ENCODE data around the gene ITGA1. TPM values are rescaled to one million over a fixed set of nuclear protein-coding genes. Genes with fewer than 3 reads are reported as not detected.
"Not testable (repeated sequence)": the region's sequence is repeated elsewhere in the genome, so short reads cannot be mapped to it uniquely, and the experiment has no call there.

The ITGA1 gene
- total RNA-seq, 1 donor from 2014 or later, result 374 TPM

GRCh38 chr5:52948418-52949076 lies 160.8 kb downstream of the ITGA1 start:
- peak; percentile 77 for DNase-seq (ENCODE audit: low spot score)

- no peak for DNase-seq (ENCODE audit: low spot score)
These were observed 163.0 kb downstream of the ITGA1 start for GRCh38 chr5:52950686-52951085.

- DNase-seq (ENCODE audit: low spot score), result no peak
These were observed 164.8 kb downstream of the ITGA1 start for GRCh38 chr5:52952483-52952882.

GRCh38 chr5:52956014-52956413 lies 168.3 kb downstream of the ITGA1 start:
- no peak for DNase-seq (ENCODE audit: low spot score)

GRCh38 chr5:52956915-52957747 lies 169.4 kb downstream of the ITGA1 start:
- no peak for DNase-seq (ENCODE audit: low spot score)

- DNase-seq (ENCODE audit: low spot score), result no peak
These were observed 173.6 kb downstream of the ITGA1 start for GRCh38 chr5:52961274-52961681.

- no peak for DNase-seq (ENCODE audit: low spot score)
These were observed 175.9 kb downstream of the ITGA1 start for GRCh38 chr5:52963636-52964035.

GRCh38 chr5:52964138-52964537 lies 176.4 kb downstream of the ITGA1 start:
- DNase-seq (ENCODE audit: low spot score), result no peak

- DNase-seq (ENCODE audit: low spot score), result not testable (repeated sequence)
These were observed 188.4 kb downstream of the ITGA1 start for GRCh38 chr5:52976157-52976556.

GRCh38 chr5:52977264-52977897 lies 189.7 kb downstream of the ITGA1 start:
- no peak for DNase-seq (ENCODE audit: low spot score)

GRCh38 chr5:52981507-52981906 lies 193.8 kb downstream of the ITGA1 start:
- no peak for DNase-seq (ENCODE audit: low spot score)

GRCh38 chr5:52983731-52984636 lies 196.3 kb downstream of the ITGA1 start:
- no peak for DNase-seq (ENCODE audit: low spot score)

- DNase-seq (ENCODE audit: low spot score), result no peak
These were observed 197.6 kb downstream of the ITGA1 start for GRCh38 chr5:52985306-52985705.

GRCh38 chr5:52987711-52988331 lies 200.1 kb downstream of the ITGA1 start:
- peak; percentile 20 for DNase-seq (ENCODE audit: low spot score)

- DNase-seq (ENCODE audit: low spot score), result no peak
These were observed 200.8 kb downstream of the ITGA1 start for GRCh38 chr5:52988335-52989024.

GRCh38 chr5:52989025-52989780 lies 201.5 kb downstream of the ITGA1 start, which contains the start of gene ITGA2:
ITGA2 (plus strand) TSS chr5:52989352; CDS start chr5:52989469, 117 bp downstream.
- peak; percentile 51 for DNase-seq (ENCODE audit: low spot score)

- peak; percentile 34 for DNase-seq (ENCODE audit: low spot score)
These were observed 202.2 kb downstream of the ITGA1 start for GRCh38 chr5:52989781-52990527.

- DNase-seq (ENCODE audit: low spot score), result no peak
These were observed 202.8 kb downstream of the ITGA1 start for GRCh38 chr5:52990528-52990925.

- DNase-seq (ENCODE audit: low spot score), result no peak
These were observed 205.7 kb downstream of the ITGA1 start for GRCh38 chr5:52993367-52993766.
